ENCODE results near the gene PLLP.

PLLP gene

DNA sequence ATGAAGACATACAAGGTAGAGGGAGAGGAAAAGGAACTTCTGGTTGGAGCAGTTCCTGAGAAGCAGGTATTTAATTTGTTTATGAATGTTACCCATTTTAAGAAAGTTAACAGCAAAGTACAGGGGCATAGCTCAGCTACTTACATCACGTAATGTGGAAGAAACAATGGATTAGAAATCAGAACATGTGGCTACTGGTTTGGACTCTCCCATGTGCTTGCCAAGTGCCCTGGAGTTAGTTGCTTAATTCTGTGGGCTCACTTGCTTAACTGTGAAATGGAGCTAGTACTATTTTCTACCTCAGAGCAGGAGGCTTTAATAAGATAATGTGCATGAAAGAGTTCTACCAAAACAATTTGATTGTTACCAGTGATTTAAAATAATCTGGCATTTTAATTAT is 71.0 kb downstream of the PLLP start:
- DNase-seq, result no peak

DNA sequence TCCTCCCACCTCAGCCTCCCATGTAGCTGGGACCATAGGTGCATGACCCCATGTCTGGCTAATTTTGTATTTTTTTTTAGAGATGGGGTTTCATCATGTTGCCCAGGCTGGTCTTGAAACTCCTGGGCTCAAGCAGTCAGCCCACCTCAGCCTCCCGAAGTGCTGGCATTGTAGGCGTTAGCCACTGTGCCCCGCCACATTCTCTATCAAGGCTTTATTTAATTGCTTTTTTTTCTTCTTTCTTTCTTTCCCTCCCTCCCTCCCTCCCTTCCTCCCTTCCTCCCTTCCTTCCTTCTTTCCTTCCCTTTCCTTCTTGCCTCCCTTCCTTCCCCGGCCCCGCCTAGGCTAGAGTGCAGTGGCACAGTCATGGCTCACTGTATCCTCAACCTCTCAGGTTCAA is 74.7 kb downstream of the PLLP start:
- no peak for DNase-seq

DNA sequence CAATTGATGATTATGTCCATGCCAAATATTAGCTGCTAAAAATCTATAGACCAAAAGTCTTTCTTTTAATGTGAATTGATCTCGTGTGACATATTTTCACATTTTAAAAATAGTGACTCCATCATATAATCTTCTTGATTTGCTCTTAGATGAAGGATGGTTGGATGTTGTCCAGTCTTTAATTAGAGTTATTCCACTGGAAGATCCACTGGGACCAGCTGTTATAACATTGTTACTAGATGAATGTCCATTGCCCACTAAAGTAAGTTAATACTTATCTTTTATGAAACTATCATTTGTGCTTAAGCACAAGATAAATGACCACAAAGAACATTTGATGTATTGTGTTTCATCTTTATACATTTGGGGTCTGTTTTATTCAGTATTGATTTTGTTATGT is 75.5 kb downstream of the PLLP start:
- no peak for DNase-seq
